ENCODE results near the gene GSTO1.

DNA sequence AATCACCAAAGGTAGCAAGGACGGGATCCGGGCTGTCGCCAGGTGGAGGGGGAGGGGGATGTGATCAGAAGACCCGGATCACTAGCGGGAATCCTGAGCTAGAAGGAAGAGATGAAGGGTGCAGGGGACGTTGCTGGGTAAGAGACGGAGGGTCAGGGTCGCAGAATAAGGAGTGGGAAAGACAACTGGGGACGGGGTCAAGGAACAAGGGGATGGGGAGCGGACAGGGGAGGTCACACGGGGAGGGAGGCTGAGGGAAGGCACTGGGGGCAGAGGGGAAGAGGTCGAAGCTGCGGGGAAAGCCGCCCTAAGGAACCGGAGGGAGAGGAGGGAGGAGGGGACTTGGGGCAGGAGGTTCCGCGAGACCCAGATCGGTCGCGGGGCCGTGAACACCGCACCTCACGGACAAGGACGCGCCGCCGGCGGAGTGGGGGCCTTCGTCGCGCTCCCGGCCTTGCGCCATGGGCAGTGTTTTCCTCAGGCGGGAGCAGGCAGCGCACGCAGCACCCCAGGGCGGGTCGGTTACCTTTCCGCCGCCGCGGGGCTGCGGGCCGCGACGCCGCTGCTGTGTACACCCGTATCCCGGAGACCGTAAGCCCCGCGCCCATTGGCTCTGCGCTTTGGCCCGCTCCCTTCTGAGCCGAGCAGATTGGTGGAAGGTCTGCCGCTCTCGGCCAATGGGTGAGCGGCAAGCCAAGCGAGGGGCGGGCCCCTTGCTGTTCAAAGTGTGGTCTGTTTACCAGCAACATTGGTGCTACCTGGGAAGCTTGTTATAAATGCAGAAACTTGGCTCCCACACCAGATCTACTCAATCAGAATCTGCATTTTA is 22.7 kb upstream of the GSTO1 start, which contains the start of gene CFAP43:
- TF ChIP-seq EZH2phosphoT487 (IDR thresholded peaks at IDR 0.05; ENCODE audit: insufficient read depth, low read depth): no peak
- TF ChIP-seq EZH2 (IDR thresholded peaks at IDR 0.05; ENCODE audit: insufficient read depth, poor library complexity, severe bottlenecking): no peak
